Measurements from ENCODE around the gene AMMECR1.
"Not testable (repeated sequence)": the region's sequence is repeated elsewhere in the genome, so short reads cannot be mapped to it uniquely, and the experiment has no call there.

The AMMECR1 gene

GRCh38 chrX:110251961-110252360, 65.9 kb downstream of the AMMECR1 start:
- DNase-seq: no peak

- DNase-seq: no peak
Observed at GRCh38 chrX:110251526-110251925, 66.4 kb downstream of the AMMECR1 start.

DNA sequence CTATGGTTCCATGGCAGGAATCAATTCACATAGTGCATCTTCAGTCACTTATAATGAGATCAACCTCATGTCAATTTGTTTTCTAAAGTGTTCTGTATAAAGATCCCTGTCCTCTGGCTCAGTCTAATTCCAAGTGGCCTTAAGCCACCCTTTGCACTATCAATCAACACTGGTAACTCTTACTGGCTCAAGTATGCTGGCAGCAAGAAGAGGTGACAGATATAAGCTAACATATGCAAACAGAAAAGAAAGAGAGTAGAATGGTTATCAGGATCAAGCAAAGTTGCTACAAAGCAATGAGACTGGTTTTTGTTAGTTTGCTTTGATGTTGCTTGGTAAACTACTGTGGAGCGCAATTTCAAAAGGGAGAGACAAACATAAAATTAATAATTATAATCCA, 67.0 kb downstream of the AMMECR1 start:
- no peak for DNase-seq

DNA sequence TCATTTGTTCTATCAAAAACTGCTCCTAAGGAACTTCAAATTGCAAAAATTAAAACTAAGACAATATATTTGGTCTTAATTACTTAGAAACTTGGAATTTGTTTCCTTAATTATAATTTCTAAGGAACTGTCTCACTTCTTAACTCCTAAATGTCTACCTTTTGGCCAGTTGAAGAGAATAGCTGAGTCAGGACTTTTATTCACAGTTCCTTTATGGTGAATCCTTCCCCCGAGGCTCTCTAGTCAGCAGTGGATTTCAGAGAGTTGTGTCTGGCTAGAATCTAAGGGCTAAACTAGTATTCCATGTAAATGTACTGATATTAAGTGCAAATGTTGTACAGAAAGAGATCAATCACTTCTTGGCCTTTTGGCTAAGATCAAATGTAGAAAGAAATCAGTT, 69.3 kb downstream of the AMMECR1 start:
- DNase-seq: no peak

DNA sequence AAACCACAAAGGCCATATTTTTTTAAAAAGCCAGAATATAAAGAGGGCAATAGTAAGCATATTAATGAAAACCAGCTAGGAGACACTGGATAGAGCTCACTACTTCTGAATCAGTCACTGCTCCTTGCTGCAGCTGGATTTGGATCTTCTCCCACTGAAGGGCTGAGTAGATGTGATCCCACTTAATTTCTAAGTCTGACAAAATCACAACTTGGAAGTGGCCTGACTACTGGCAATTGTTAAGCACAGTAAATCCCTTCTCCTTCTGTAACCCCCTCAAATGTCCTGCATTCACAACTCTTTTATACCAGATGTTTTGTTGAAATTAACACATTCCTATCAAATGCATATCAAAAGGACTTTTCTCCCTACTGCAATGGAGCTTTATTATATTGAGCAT, 72.9 kb downstream of the AMMECR1 start:
- DNase-seq: no peak

- DNase-seq: no peak
Observed at GRCh38 chrX:110242371-110242770, 75.5 kb downstream of the AMMECR1 start.

DNA sequence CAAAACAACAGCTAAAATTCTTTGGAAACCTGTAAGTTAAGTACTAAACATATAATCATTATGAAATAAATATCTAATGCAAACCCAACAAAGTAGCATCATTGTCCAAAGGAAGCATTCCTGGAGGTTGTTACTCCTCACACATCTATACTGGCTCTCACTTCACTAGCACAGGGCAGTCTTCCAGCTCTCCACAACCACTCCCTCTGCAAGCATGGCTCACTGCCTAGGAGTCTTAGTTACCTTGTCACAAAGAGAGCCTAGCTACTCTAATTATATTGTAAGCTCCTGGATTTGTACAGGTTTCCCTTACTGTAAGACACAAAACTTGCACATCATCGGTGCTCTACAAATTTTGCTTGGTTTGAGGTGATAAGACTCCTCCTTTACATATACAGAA, 76.1 kb downstream of the AMMECR1 start:
- no peak for DNase-seq

- DNase-seq: not testable (repeated sequence)
Observed at GRCh38 chrX:110238259-110238658, 79.6 kb downstream of the AMMECR1 start.

GRCh38 chrX:110231485-110231884, 86.4 kb downstream of the AMMECR1 start:
- not testable (repeated sequence) for DNase-seq

GRCh38 chrX:110229497-110230111, 88.3 kb downstream of the AMMECR1 start:
- DNase-seq: not testable (repeated sequence)

GRCh38 chrX:110228453-110228852, 89.4 kb downstream of the AMMECR1 start:
- DNase-seq: no peak

DNA sequence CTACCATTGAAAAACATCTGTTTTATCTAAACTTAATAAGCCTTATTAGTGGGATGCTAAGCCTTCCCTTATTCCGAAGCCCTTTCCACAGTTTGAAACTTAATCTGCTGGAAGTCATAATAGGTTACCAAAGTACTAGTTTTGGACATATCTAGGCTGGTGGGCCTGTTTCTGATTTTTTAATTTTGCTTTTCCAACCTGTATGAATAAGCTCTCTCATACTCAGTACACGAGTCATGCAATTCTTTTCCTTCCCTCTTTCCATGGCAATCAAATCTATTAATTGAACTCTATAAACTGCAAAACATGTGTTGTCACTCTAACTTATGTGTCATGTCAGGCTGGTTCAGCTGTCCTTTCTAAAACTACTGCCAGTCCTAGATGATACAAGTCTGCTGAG, 91.0 kb downstream of the AMMECR1 start:
- no peak for DNase-seq

DNA sequence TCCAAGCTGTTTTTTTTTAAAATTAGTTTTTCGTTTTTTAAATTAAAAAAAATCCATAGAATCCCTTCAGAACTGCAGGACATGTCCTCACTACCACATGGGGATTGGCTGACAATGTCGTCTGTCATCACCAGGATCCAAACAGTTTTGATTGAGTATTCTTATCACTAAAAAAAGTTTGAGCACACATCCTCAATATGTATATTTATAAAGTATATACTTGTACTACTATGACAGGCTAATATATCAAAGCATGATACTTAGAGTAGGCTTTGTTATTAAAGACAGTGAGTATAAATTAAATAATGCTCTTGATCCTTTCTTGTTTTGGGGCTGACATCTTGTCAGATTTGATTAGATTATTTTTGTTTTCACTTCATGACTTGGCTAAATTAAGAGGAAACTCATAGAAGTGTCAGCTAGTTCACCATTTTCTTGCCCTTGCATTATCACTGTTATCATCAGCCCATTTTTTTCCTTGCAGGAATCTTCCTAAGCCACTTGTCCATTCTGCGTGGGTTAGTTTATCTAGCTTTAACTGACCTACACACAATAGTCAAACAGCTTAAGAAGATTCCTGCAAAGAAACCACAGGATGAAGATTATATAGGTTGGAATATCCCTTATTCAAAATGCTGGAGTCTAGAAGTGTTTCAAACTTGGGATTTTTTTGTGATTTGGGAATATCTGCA, 92.8 kb downstream of the AMMECR1 start:
- no peak for DNase-seq

GRCh38 chrX:110222497-110223257, 95.2 kb downstream of the AMMECR1 start:
- DNase-seq: no peak

GRCh38 chrX:110219920-110220319, 98.0 kb downstream of the AMMECR1 start:
- DNase-seq: no peak

GRCh38 chrX:110218591-110218990, 99.3 kb downstream of the AMMECR1 start:
- no peak for DNase-seq

- DNase-seq: no peak
Observed at GRCh38 chrX:110216027-110216426, 101.9 kb downstream of the AMMECR1 start.

DNA sequence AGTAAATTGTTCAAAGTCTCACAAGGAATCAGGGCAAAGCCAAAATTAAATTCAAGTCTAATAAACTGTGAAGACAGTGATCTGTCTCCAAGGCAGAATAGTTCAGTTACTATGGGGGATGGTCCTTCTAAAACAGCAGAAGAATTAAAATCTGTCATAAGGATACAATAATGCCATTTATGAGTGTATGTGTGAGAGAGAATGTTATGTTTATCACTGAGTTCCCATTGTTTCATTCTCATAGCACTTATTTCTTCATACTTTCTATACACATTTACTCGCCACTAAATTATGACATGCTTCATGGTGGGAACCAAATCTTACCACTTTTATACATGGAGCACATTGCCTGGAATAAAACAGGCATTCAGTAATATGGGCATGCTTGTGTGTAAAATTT, 102.5 kb downstream of the AMMECR1 start:
- DNase-seq: no peak

- no peak for DNase-seq
Observed at GRCh38 chrX:110214684-110215083, 103.2 kb downstream of the AMMECR1 start.

GRCh38 chrX:110213183-110213582, 104.7 kb downstream of the AMMECR1 start:
- no peak for DNase-seq

- DNase-seq: no peak
Observed at GRCh38 chrX:110212299-110212698, 105.6 kb downstream of the AMMECR1 start.

DNA sequence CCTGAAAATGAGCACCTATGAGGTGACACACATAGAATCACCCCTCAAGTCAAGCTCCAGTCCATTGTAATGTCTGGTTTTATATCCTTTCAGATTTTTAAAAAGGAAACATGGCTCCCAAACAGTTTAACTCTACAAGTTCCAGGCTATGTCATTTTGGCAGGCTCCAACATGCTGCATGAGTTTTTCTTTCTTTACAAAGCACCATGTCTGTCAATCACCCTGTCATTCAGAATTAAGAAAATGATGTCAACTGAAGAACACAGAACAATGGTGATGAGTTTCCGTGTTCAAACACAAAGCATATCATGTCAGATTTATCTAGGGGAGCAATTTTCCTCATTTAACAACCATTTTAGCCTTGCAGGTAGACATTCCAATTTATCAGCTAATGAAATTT, 106.5 kb downstream of the AMMECR1 start:
- DNase-seq: no peak

DNA sequence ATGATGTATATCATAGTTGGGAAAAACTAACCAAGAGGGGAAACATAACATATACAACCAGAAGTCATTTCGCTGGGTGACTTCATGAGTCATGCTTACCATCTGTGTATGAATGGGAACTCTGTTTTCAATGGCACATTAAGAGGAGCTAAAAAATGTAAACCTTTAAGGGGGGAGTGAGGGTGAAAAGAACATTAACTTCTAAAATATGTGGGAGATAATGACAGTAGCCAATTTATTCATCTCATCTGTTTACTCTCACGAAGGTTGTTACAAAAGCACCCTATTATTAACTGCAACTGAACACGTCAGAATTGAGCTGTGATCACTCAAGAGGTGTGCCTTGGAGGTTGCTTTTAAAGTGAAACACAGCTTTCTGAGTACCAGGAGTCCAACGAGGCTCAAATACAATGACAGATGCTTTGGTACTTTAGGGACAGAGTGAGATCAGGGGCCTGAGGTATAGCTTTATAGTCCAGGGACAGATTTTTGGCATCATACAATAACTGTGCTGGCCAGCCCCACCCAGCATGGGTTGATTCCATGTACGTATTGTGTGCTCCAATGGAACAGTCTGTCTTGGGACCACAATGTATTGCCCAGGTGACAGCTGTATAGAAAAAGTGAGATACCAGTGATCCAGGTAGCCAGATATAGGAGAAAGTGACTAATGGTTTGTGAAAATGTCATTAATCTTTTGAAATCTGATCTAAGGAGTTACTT, 107.3 kb downstream of the AMMECR1 start:
- no peak for DNase-seq

Data from SHP77 treated with DMSO at 0.1 percent for 48 hours (cell line).